ENCODE data around the gene GPR89A.
A peak's percentile ranks its signal among the peaks of the same experiment; 100 is the strongest.
"Not testable (repeated sequence)": the region's sequence is repeated elsewhere in the genome, so short reads cannot be mapped to it uniquely, and the experiment has no call there.

GPR89A gene

GRCh38 chr1:145686078-145686477 is 78.3 kb downstream of the GPR89A start:
- not testable (repeated sequence) for DNase-seq (ENCODE audit: low read depth, low spot score)

GRCh38 chr1:145688328-145688727 is 80.5 kb downstream of the GPR89A start:
- no peak for DNase-seq (ENCODE audit: low read depth, low spot score)

- no peak for DNase-seq (ENCODE audit: low read depth, low spot score)
These were observed 81.1 kb downstream of the GPR89A start for GRCh38 chr1:145688924-145689323.

- no peak for DNase-seq (ENCODE audit: low read depth, low spot score)
These were observed 82.1 kb downstream of the GPR89A start for GRCh38 chr1:145689922-145690321.

GRCh38 chr1:145690587-145691558 is 83.1 kb downstream of the GPR89A start:
- DNase-seq (ENCODE audit: low read depth, low spot score), result peak; percentile 84

GRCh38 chr1:145692785-145693443 is 85.1 kb downstream of the GPR89A start:
- DNase-seq (ENCODE audit: low read depth, low spot score), result no peak

GRCh38 chr1:145695821-145696629 is 88.2 kb downstream of the GPR89A start:
- DNase-seq (ENCODE audit: low read depth, low spot score), result no peak

- no peak for DNase-seq (ENCODE audit: low read depth, low spot score)
These were observed 88.8 kb downstream of the GPR89A start for GRCh38 chr1:145696630-145696960.

GRCh38 chr1:145701306-145701862 is 93.6 kb downstream of the GPR89A start:
- no peak for DNase-seq (ENCODE audit: low read depth, low spot score)

- no peak for DNase-seq (ENCODE audit: low read depth, low spot score)
These were observed 94.3 kb downstream of the GPR89A start for GRCh38 chr1:145702052-145702451.

GRCh38 chr1:145702826-145703225 is 95.0 kb downstream of the GPR89A start:
- no peak for DNase-seq (ENCODE audit: low read depth, low spot score)

- no peak for DNase-seq (ENCODE audit: low read depth, low spot score)
These were observed 97.8 kb downstream of the GPR89A start for GRCh38 chr1:145705622-145706021.

GRCh38 chr1:145706086-145706664 is 98.4 kb downstream of the GPR89A start:
- DNase-seq (ENCODE audit: low read depth, low spot score), result no peak

- no peak for DNase-seq (ENCODE audit: low read depth, low spot score)
These were observed 99.5 kb downstream of the GPR89A start, which contains the start of gene PDZK1 for GRCh38 chr1:145707183-145707867. TSS of gene PDZK1 (minus strand) at chr1:145707368. CDS start at chr1:145688021, 19,347 bp downstream.

- no peak for DNase-seq (ENCODE audit: low read depth, low spot score)
These were observed 100.3 kb downstream of the GPR89A start for GRCh38 chr1:145708063-145708462.

GRCh38 chr1:145710291-145711027 is 102.7 kb downstream of the GPR89A start:
- no peak for DNase-seq (ENCODE audit: low read depth, low spot score)

GRCh38 chr1:145711213-145711651 is 103.4 kb downstream of the GPR89A start:
- no peak for DNase-seq (ENCODE audit: low read depth, low spot score)

GRCh38 chr1:145714524-145715111 is 106.8 kb downstream of the GPR89A start:
- DNase-seq (ENCODE audit: low read depth, low spot score), result no peak

GRCh38 chr1:145716641-145717345 is 109.0 kb downstream of the GPR89A start:
- peak; percentile 43 for DNase-seq (ENCODE audit: low read depth, low spot score)
